IPS DF 4.7 (cell line): ENCODE measurements around the gene XKR7.

ENCODE experiments used
- DNase-seq: peaks from one replicate; pipeline ENCODE4 v3.0.0-alpha.2; 2013; ENCODE audit warnings: low spot score; ENCODE audit errors: extremely low read depth

Gene XKR7

DNA sequence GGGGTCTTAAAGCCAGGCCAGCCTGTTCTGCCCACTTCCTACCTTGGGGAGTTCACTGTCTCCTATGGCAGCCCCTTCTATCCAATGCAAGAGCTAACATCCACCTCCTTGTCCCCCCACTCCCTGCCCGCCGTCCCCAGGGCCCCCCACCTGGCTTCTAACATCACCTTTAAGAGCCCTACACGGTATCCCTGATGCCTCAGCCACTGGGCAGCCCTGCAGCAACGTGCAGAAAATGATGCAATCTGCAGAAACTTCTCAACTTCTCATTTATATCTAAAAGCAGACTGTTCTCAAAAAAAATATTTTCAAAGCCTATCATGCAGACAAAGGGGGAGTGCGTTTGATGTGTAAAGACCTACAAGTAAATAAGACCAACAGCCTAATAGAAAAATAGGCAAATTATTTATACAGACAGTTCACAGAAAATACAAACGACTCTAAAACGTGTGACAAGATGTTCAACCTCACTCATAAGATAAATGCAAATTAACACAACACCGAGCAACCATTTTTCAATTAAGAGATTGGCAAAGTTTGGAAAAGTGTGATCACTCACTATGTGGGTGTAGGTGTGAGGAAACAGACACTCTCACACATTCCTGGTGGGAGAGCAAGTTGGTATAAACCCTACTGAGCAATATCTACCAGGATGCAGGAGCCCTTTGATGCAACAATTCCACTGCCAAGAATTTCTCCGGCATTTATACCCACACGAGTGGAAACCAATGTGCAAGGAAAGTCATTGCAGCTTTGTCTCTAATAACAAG lies 69.0 kb downstream of the XKR7 start:
- DNase-seq = no peak

DNA sequence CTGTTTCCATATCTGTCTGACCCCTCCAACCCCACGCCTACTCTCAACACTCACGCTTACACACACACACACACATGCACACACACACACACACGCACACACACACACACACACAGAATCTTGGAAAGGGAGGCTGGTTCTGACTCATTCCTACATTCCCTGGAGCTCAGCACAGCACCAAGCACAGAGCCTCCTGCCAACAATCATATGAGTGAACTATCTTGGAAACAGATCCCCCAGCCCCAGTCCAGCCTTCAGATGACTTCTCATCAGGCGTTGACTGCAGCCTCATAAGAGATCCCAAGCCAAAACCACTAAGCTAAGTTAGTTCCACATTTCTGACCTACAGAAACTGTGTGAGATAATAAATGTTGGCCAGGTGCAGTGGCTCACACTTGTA lies 70.0 kb downstream of the XKR7 start:
- DNase-seq = no peak

GRCh38 chr20:32040142-32040953 lies 72.4 kb downstream of the XKR7 start:
- DNase-seq = no peak

DNA sequence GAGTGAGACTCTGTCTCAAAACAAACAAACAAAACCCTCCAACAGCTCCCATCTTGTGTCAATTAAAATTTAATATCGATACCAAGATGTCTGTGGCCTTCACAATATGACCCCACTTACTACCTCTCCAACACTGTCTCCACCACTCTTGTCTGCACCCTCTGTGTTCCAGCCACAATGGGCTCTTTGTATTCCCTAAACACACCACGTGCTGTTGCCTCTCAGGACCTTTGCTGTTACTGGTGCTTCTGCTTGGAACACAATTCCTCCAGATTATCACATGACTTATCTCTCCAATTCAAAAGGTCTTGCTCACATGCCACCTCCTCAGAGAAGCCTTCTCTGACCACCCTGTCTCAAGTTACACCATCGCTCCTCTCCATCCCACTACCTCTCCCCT lies 78.0 kb downstream of the XKR7 start:
- DNase-seq = no peak

GRCh38 chr20:32050324-32050841 lies 82.4 kb downstream of the XKR7 start:
- no peak for DNase-seq

GRCh38 chr20:32050851-32051556 lies 83.1 kb downstream of the XKR7 start:
- no peak for DNase-seq

DNA sequence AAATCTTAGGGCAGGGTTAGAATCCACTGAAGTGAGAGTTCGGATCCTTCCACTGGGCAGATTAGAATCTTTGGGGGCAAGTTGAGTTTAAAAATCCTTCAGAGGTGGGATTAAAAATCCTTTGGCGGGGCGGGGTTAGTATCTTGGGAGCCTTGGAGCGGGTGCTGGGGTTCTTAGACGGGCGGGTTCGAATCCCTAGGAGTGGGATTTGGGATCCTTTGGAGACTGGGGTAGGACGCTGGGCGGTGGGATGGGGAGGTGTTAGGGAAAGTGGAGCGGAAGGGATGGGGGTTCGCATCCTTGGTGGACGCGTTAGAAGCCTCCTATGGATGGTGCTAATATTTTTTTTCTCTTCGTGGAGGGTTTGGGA lies 83.8 kb downstream of the XKR7 start:
- DNase-seq = no peak

GRCh38 chr20:32052090-32052777 lies 84.3 kb downstream of the XKR7 start, which contains the start of gene HCK:
Gene HCK, plus strand, starts transcription at chr20:32052242.
- no peak for DNase-seq

- no peak for DNase-seq
Measured at GRCh38 chr20:32052778-32053362, 84.9 kb downstream of the XKR7 start.
